ENCODE data around the gene CENPX. TPM values are rescaled to one million over a fixed set of nuclear protein-coding genes. Genes with fewer than 3 reads are reported as not detected.
A peak's percentile ranks its signal among the peaks of the same experiment; 100 is the strongest.

CENPX gene
- total RNA-seq, 1 experiment from 2014 or later = 344 TPM

GRCh38 chr17:82023447-82024241, 966 bp upstream of the CENPX start:
- POLR2A ChIA-PET (ENCODE audit: unreplicated experiment) = no interaction called here
- H3K4me2 ChIP-seq (ENCODE audit: low read length) = peak overlapping the region; percentile 81
- TSS peak; percentile 15 for BruUV-seq (replicated peaks)
- no peaks in the 10 kb centered on the region for H3K9me3 ChIP-seq (ENCODE audit: low read length)
- peaks cover 21% of the 10 kb centered on the region; the same call in 1 of the 2 replicates for H3K4me1 ChIP-seq (ENCODE audit: insufficient read depth, low read length)
- no peaks in the 10 kb centered on the region for H3K9me2 ChIP-seq (replicated peaks; ENCODE audit: low read length)
- H3K36me3 ChIP-seq (ENCODE audit: low read depth, low read length) = no peaks in the 10 kb centered on the region; the same call in 1 of the 2 replicates
- H4K20me1 ChIP-seq (ENCODE audit: low read length) = peaks cover 7% of the 10 kb centered on the region; the same call in 1 of the 2 replicates
- H3K4me3 ChIP-seq (ENCODE audit: low read length) = peak overlapping the region; percentile 80
- DNase-seq (no peak), ATAC-seq (peak; percentile 9)
- TF ChIP-seq EZH2phosphoT487 (IDR thresholded peaks at IDR 0.05; ENCODE audit: borderline replicate concordance, low read length) = no peak
- TF ChIP-seq EZH2 (IDR thresholded peaks at IDR 0.05; ENCODE audit: low read length, unreplicated experiment) = no peak
- TF ChIP-seq CTCF (conservative IDR thresholded peaks at IDR 0.05; ENCODE audit: low read depth, low read length) = no peak
- H3K27me3 ChIP-seq (ENCODE audit: low read length) = no peaks in the 10 kb centered on the region
- H3F3A ChIP-seq (ENCODE audit: low read length, unreplicated experiment) = no peaks in the 10 kb centered on the region
- intact Hi-C loops (cut with micrococcal nuclease) = no loop called here
- no peak overlapping the region for H3K27ac ChIP-seq (ENCODE audit: low read length)
- H3K79me2 ChIP-seq (ENCODE audit: low read length) = peaks cover 43% of the 10 kb centered on the region
- CTCF ChIA-PET = interaction anchor here (1.5 to 4.8 kb wide), 2 partner anchors 14 to 64 kb away, joined by 10 to 40 read pairs; partner anchors contain the start of gene DCXR
- peak overlapping the region; percentile 72 for H3K9ac ChIP-seq (ENCODE audit: low read length)
- peak overlapping the region; percentile 75 for H2AFZ ChIP-seq (ENCODE audit: low read length)

- ChIA-PET POLR2A (ENCODE audit: unreplicated experiment) (interaction anchor here (0.7 kb wide), 1 partner anchor 23 kb away, joined by 3 read pairs; no protein-coding TSS in a partner anchor), CTCF (interaction anchor here (0.7 to 4.8 kb wide), 4 partner anchors 15 to 137 kb away, joined by 4 to 40 read pairs (median 8); partner anchors contain the start of gene DCXR)
- Histone ChIP-seq H3K4me2 (ENCODE audit: low read length) (peak within 1 kb of the TSS; percentile 99), H3K4me1 (ENCODE audit: insufficient read depth, low read length) (peaks cover 21% of the 10 kb centered on the region; the same call in 1 of the 2 replicates), H3K27ac (ENCODE audit: low read length) (peak within 1 kb of the TSS; percentile 57), H2AFZ (ENCODE audit: low read length) (peak within 1 kb of the TSS; percentile 80), H3K9me2 (replicated peaks; ENCODE audit: low read length) (no peaks in the 10 kb centered on the region), H3F3A (ENCODE audit: low read length, unreplicated experiment) (no peaks in the 10 kb centered on the region), H3K27me3 (ENCODE audit: low read length) (no peaks in the 10 kb centered on the region), H3K9ac (ENCODE audit: low read length) (peak within 1 kb of the TSS; percentile 98), H3K9me3 (ENCODE audit: low read length) (no peaks in the 10 kb centered on the region), H3K79me2 (ENCODE audit: low read length) (peaks cover 43% of the 10 kb centered on the region), H3K4me3 (ENCODE audit: low read length) (peak within 1 kb of the TSS; percentile 100), H4K20me1 (ENCODE audit: low read length) (peaks cover 7% of the 10 kb centered on the region; the same call in 1 of the 2 replicates), H3K36me3 (ENCODE audit: low read depth, low read length) (no peaks in the 10 kb centered on the region; the same call in 1 of the 2 replicates)
- DNase-seq (peak; percentile 99), ATAC-seq (peak; percentile 84)
- no TSS peak for BruUV-seq (replicated peaks)
- TF ChIP-seq EZH2phosphoT487 (IDR thresholded peaks at IDR 0.05; ENCODE audit: borderline replicate concordance, low read length) (no peak), EZH2 (IDR thresholded peaks at IDR 0.05; ENCODE audit: low read length, unreplicated experiment) (no peak)
- intact Hi-C loops (cut with micrococcal nuclease) = no loop called here
Measured at GRCh38 chr17:82022981-82023446, 336 bp upstream of the CENPX start, which contains the start of gene LRRC45. LRRC45 (plus strand) TSS chr17:82023305; CDS start chr17:82023644, 339 bp downstream.

DNA sequence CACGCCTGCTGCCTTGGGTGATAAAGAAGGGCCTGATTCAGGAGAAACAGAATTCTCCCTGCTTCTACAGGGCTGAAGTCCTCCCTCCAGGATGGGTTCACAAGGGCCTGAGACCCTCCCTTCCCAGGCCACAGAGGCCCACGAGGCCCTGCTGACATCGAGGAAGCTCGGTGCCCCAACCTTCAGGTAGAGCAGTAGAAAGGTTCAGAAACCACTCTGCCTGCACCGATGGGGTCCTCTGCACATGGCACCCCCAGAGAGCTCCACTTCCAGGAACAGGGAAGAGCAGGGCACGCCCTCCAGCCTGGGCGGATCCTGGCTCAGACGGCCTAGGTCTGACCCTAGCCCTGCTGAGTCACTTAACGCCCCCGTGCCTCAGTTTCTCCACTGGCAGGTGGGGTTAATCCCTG, 773 bp downstream of the CENPX start:
- CTCF ChIA-PET = interaction anchor here (1.0 to 4.8 kb wide), 3 partner anchors 18 to 62 kb away, joined by 6 to 40 read pairs (median 7); no protein-coding TSS in a partner anchor
- H3K79me2 ChIP-seq (ENCODE audit: low read length) = peaks cover 43% of the 10 kb centered on the region
- no peak for TF ChIP-seq EZH2 (IDR thresholded peaks at IDR 0.05; ENCODE audit: low read length, unreplicated experiment)
- TF ChIP-seq EZH2phosphoT487 (IDR thresholded peaks at IDR 0.05; ENCODE audit: borderline replicate concordance, low read length) = no peak
- no peak for TF ChIP-seq CTCF (conservative IDR thresholded peaks at IDR 0.05; ENCODE audit: low read depth, low read length)
- no peaks in the 10 kb centered on the region for H3K27me3 ChIP-seq (ENCODE audit: low read length)
- no peak for DNase-seq
- H4K20me1 ChIP-seq (ENCODE audit: low read length) = peaks cover 7% of the 10 kb centered on the region; the same call in 1 of the 2 replicates
- H3K4me3 ChIP-seq (ENCODE audit: low read length) = peak overlapping the region; percentile 100
- POLR2A ChIA-PET (ENCODE audit: unreplicated experiment) = no interaction called here
- H3K36me3 ChIP-seq (ENCODE audit: low read depth, low read length) = no peaks in the 10 kb centered on the region; the same call in 1 of the 2 replicates
- no peaks in the 10 kb centered on the region for H3K9me3 ChIP-seq (ENCODE audit: low read length)
- no peaks in the 10 kb centered on the region for H3K9me2 ChIP-seq (replicated peaks; ENCODE audit: low read length)
- BruUV-seq (replicated peaks) = no TSS peak
- intact Hi-C loops (cut with micrococcal nuclease) = loop anchor here (1.0 kb wide), 1 partner anchor 63 kb away; no protein-coding TSS in a partner anchor
- peaks cover 21% of the 10 kb centered on the region; the same call in 1 of the 2 replicates for H3K4me1 ChIP-seq (ENCODE audit: insufficient read depth, low read length)
- H3K4me2 ChIP-seq (ENCODE audit: low read length) = peak overlapping the region; percentile 99
- H2AFZ ChIP-seq (ENCODE audit: low read length) = peak overlapping the region; percentile 80; the same call in 1 of the 2 replicates
- no peak for ATAC-seq
- H3F3A ChIP-seq (ENCODE audit: low read length, unreplicated experiment) = no peaks in the 10 kb centered on the region
- peak overlapping the region; percentile 57 for H3K27ac ChIP-seq (ENCODE audit: low read length)
- peak overlapping the region; percentile 98 for H3K9ac ChIP-seq (ENCODE audit: low read length)
